ENCODE results near the gene EPOP. TPM values are rescaled to one million over a fixed set of nuclear protein-coding genes. Genes with fewer than 3 reads are reported as not detected.

The EPOP gene
- total RNA-seq, 1 donor from 2014 or later, result 8.2 TPM

- DNase-seq (ENCODE audit: low spot score, unreplicated experiment), result no peak
- H3K4me3 Mint-ChIP-seq (ENCODE audit: low read depth), result no peak overlapping the region
- peaks cover 37% of the 10 kb centered on the region for H3K27me3 Mint-ChIP-seq
- no peaks in the 10 kb centered on the region for H3K36me3 Mint-ChIP-seq (ENCODE audit: insufficient read depth)
- TF ChIP-seq CTCF (IDR thresholded peaks at IDR 0.05; ENCODE audit: unreplicated experiment), result no peak
- no peaks in the 10 kb centered on the region for H3K4me1 Mint-ChIP-seq (ENCODE audit: low read depth)
- H3K9me3 Mint-ChIP-seq (ENCODE audit: low read depth), result no peaks in the 10 kb centered on the region
- H3K27ac Mint-ChIP-seq, result peak overlapping the region; percentile 73
Measured at GRCh38 chr17:38657824-38658740, 16.7 kb downstream of the EPOP start.

GRCh38 chr17:38656959-38657823, 17.6 kb downstream of the EPOP start:
- no peak overlapping the region for H3K4me3 Mint-ChIP-seq (ENCODE audit: low read depth)
- no peaks in the 10 kb centered on the region for H3K9me3 Mint-ChIP-seq (ENCODE audit: low read depth)
- TF ChIP-seq CTCF (IDR thresholded peaks at IDR 0.05; ENCODE audit: unreplicated experiment), result no peak
- peak overlapping the region; percentile 73 for H3K27ac Mint-ChIP-seq
- no peak for DNase-seq (ENCODE audit: low spot score, unreplicated experiment)
- peaks cover 37% of the 10 kb centered on the region for H3K27me3 Mint-ChIP-seq
- H3K36me3 Mint-ChIP-seq (ENCODE audit: insufficient read depth), result no peaks in the 10 kb centered on the region
- no peaks in the 10 kb centered on the region for H3K4me1 Mint-ChIP-seq (ENCODE audit: low read depth)

- DNase-seq (ENCODE audit: low spot score, unreplicated experiment), result no peak
- H3K27ac Mint-ChIP-seq, result no peak overlapping the region
Measured at GRCh38 chr17:38654411-38655398, 20.1 kb downstream of the EPOP start.

GRCh38 chr17:38653679-38654078, 21.1 kb downstream of the EPOP start:
- H3K4me3 Mint-ChIP-seq (ENCODE audit: low read depth), result no peak overlapping the region
- no peaks in the 10 kb centered on the region for H3K9me3 Mint-ChIP-seq (ENCODE audit: low read depth)
- no peaks in the 10 kb centered on the region for H3K4me1 Mint-ChIP-seq (ENCODE audit: low read depth)
- H3K27me3 Mint-ChIP-seq, result peaks cover 33% of the 10 kb centered on the region
- no peaks in the 10 kb centered on the region for H3K36me3 Mint-ChIP-seq (ENCODE audit: insufficient read depth)
- H3K27ac Mint-ChIP-seq, result no peak overlapping the region
- no peak for DNase-seq (ENCODE audit: low spot score, unreplicated experiment)
- no peak for TF ChIP-seq CTCF (IDR thresholded peaks at IDR 0.05; ENCODE audit: unreplicated experiment)

More at GRCh38 chr17:38654411-38655398, 20.1 kb downstream of the EPOP start:
- Mint-ChIP-seq H3K9me3 (ENCODE audit: low read depth) (no peaks in the 10 kb centered on the region), H3K36me3 (ENCODE audit: insufficient read depth) (no peaks in the 10 kb centered on the region), H3K4me1 (ENCODE audit: low read depth) (no peaks in the 10 kb centered on the region), H3K27me3 (peaks cover 34% of the 10 kb centered on the region), H3K4me3 (ENCODE audit: low read depth) (no peak overlapping the region)
- TF ChIP-seq CTCF (IDR thresholded peaks at IDR 0.05; ENCODE audit: unreplicated experiment), result no peak
